RWPE1 (cell line): ENCODE results near the gene ZMAT1.

ENCODE experiments used
- CTCF ChIA-PET: fragments of 350-600 bp; sonication (Branson Sonifier 250); formaldehyde crosslinking; extraction: SDS; loops from one replicate; lab custom pipeline; 2021; lab: Yijun Ruan, JAX
- POLR2A ChIA-PET: fragments of 400-600 bp; formaldehyde crosslinking; extraction: SDS; loops from one replicate; lab custom pipeline; 2020; ENCODE audit warnings: antibody characterized with exemption; ENCODE audit not compliant: low non-redundant PET; lab: Yijun Ruan, JAX
- DNase-seq: peaks from one replicate; pipeline ENCODE4 v3.0.0; 2012; ENCODE audit warnings: low spot score
- H3K27ac ChIP-seq: fragments of 450-650 bp; 2 replicates; pipeline ENCODE4 v1.5.1; 2017
- CTCF ChIP-seq: fragments of 450-650 bp; conservative IDR thresholded peaks from 2 replicates; pipeline ENCODE4 v1.5.1; 2017; ENCODE audit warnings: low read depth, mild to moderate bottlenecking

The ZMAT1 gene

GRCh38 chrX:101906136-101906796, 25.6 kb downstream of the ZMAT1 start:
- DNase-seq, result no peak
- no peak overlapping the region for H3K27ac ChIP-seq
- CTCF ChIA-PET, result no interaction called here
- POLR2A ChIA-PET, result no interaction called here
- TF ChIP-seq CTCF, result no peak

GRCh38 chrX:101904996-101905395, 26.8 kb downstream of the ZMAT1 start:
- no peak for DNase-seq
- H3K27ac ChIP-seq, result no peak overlapping the region
- no peak for TF ChIP-seq CTCF
- ChIA-PET CTCF (no interaction called here), POLR2A (no interaction called here)
